HepG2 (cell line): Measurements from ENCODE around the gene MORN5.
"Not testable (repeated sequence)": the region's sequence is repeated elsewhere in the genome, so short reads cannot be mapped to it uniquely, and the experiment has no call there.

Experiments used
- ATF4 ChIP-seq, 2 experiments: fragments of 450-650 bp in 1 of 2; sonication (generic) in 1 of 2; formaldehyde crosslinking; IDR thresholded peaks; 2 replicates each; pipeline versions ENCODE4 v1.5.0 to v1.8.0; 2020 to 2022; ENCODE audit warnings: mild to moderate bottlenecking in 1 of 2, missing genetic modification reagents in 1 of 2
- GABPB1 ChIP-seq: IDR thresholded peaks from 2 replicates; pipeline ENCODE4 v1.6.1; 2016; ENCODE audit warnings: mild to moderate bottlenecking, missing genetic modification reagents, moderate library complexity, missing compliant biosample characterization
- NFYB ChIP-seq: sonication (generic); formaldehyde crosslinking; IDR thresholded peaks from 2 replicates; pipeline ENCODE4 v1.4.0; 2020; ENCODE audit warnings: missing genetic modification reagents
- POLR2A ChIP-seq, 2 experiments: IDR thresholded peaks; 2 replicates each; pipeline ENCODE4 v1.6.1; 2011; ENCODE audit warnings: low read depth in 2 of 2, low read length in 2 of 2, mild to moderate bottlenecking in 1 of 2, moderate library complexity in 1 of 2; ENCODE audit not compliant: insufficient read depth in 1 of 2
- RXRB ChIP-seq: IDR thresholded peaks from 2 replicates; pipeline ENCODE4 v1.6.1; 2016; ENCODE audit warnings: borderline replicate concordance, missing genetic modification reagents, missing compliant biosample characterization
- SYNCRIP ChIP-seq: fragments of 200-400 bp; formaldehyde crosslinking; IDR thresholded peaks from 2 replicates; pipeline ENCODE4 v1.6.1; 2018; ENCODE audit warnings: mild to moderate bottlenecking, low read depth, low read length; ENCODE audit not compliant: insufficient read depth
- UBTF ChIP-seq: sonication (generic); formaldehyde crosslinking; IDR thresholded peaks from 2 replicates; pipeline ENCODE4 v1.4.0; 2020; ENCODE audit warnings: mild to moderate bottlenecking, missing genetic modification reagents
- ZNF160 ChIP-seq: sonication (generic); formaldehyde crosslinking; IDR thresholded peaks from 2 replicates; pipeline ENCODE4 v1.8.0; 2022; ENCODE audit warnings: mild to moderate bottlenecking, inconsistent platforms, missing genetic modification reagents
- ZNF644 ChIP-seq: IDR thresholded peaks from 2 replicates; pipeline ENCODE4 v1.6.1; 2016; ENCODE audit warnings: low read depth
- TF ChIP-seq, protein P1 (sequence below): IDR thresholded peaks from 2 replicates; pipeline ENCODE4 v1.6.1; 2012; ENCODE audit warnings: inconsistent platforms
- TF ChIP-seq, protein P2 (sequence below): sonication (generic); formaldehyde crosslinking; IDR thresholded peaks from 2 replicates; pipeline ENCODE4 v1.5.0; 2020; ENCODE audit warnings: mild to moderate bottlenecking, missing genetic modification reagents, moderate library complexity
- TF ChIP-seq, protein P3 (sequence below): sonication (generic); formaldehyde crosslinking; IDR thresholded peaks from 2 replicates; pipeline ENCODE4 v1.4.0; 2020; ENCODE audit warnings: mild to moderate bottlenecking, missing genetic modification reagents

DNA sequence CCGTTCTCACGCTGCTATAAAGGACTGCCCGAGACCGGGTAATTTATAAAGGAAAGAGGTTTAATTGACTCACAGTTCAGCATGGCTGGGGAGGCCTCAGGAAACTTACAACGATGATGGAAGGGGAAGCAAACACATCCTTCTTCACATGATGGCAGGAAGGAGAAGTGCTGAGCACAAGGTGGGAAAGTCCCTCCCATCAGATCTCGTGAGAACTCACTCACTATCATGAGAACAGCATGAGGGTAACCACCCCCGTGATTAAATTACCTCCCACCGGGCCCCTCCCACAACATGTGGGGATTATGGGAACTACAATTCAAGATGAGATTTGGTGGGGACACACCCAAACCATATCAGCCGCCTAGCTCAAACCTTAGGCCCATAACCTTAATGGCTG lies 42.5 kb upstream of the MORN5 start:
- TF ChIP-seq, protein P1, sequence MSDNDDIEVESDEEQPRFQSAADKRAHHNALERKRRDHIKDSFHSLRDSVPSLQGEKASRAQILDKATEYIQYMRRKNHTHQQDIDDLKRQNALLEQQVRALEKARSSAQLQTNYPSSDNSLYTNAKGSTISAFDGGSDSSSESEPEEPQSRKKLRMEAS = not testable (repeated sequence)
- TF ChIP-seq NFYB (CRISPR knock-in tag); GABPB1 (CRISPR knock-in tag); POLR2A (IDR thresholded peaks at IDR 0.05; ENCODE audit: insufficient read depth in 1 of 2, low read depth in 2 of 2, low read length in 2 of 2); RXRB; ZNF644 (CRISPR knock-in tag); ATF4 (CRISPR knock-in tag; IDR thresholded peaks at IDR 0.05); SYNCRIP; UBTF (CRISPR knock-in tag); ZNF160 (CRISPR knock-in tag): not testable (repeated sequence)
- TF ChIP-seq, protein P2, sequence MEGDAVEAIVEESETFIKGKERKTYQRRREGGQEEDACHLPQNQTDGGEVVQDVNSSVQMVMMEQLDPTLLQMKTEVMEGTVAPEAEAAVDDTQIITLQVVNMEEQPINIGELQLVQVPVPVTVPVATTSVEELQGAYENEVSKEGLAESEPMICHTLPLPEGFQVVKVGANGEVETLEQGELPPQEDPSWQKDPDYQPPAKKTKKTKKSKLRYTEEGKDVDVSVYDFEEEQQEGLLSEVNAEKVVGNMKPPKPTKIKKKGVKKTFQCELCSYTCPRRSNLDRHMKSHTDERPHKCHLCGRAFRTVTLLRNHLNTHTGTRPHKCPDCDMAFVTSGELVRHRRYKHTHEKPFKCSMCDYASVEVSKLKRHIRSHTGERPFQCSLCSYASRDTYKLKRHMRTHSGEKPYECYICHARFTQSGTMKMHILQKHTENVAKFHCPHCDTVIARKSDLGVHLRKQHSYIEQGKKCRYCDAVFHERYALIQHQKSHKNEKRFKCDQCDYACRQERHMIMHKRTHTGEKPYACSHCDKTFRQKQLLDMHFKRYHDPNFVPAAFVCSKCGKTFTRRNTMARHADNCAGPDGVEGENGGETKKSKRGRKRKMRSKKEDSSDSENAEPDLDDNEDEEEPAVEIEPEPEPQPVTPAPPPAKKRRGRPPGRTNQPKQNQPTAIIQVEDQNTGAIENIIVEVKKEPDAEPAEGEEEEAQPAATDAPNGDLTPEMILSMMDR = not testable (repeated sequence)
- TF ChIP-seq, protein P3, sequence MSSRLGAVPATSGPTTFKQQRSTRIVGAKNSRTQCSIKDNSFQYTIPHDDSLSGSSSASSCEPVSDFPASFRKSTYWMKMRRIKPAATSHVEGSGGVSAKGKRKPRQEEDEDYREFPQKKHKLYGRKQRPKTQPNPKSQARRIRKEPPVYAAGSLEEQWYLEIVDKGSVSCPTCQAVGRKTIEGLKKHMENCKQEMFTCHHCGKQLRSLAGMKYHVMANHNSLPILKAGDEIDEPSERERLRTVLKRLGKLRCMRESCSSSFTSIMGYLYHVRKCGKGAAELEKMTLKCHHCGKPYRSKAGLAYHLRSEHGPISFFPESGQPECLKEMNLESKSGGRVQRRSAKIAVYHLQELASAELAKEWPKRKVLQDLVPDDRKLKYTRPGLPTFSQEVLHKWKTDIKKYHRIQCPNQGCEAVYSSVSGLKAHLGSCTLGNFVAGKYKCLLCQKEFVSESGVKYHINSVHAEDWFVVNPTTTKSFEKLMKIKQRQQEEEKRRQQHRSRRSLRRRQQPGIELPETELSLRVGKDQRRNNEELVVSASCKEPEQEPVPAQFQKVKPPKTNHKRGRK (CRISPR knock-in tag) = not testable (repeated sequence)
